HEK293 (cell line): ENCODE measurements around the gene TTC33.

ENCODE experiments used
- CTCF ChIA-PET: fragments of 350-600 bp; formaldehyde crosslinking; extraction: SDS; loops from one replicate; lab custom pipeline; 2021; ENCODE audit warnings: antibody characterized with exemption; lab: Yijun Ruan, JAX
- POLR2A ChIA-PET: fragments of 300-600 bp; formaldehyde crosslinking; extraction: SDS; loops from one replicate; lab custom pipeline; 2020; ENCODE audit warnings: antibody characterized with exemption, inconsistent platforms; lab: Yijun Ruan, JAX
- H3K27ac ChIP-seq: fragments of 200-500 bp; sonication (Bioruptor generic); 2 replicates; pipeline ENCODE4 v1.5.1; 2014; ENCODE audit warnings: low read depth, low read length, control low read depth, inconsistent platforms; ENCODE audit errors: extremely low read depth
- H3K36me3 ChIP-seq, 2 experiments: fragments of 200-500 bp in 1 of 2; sonication (Bioruptor generic) in 1 of 2; 1 replicate in 1 of 2; 2 replicates in 1 of 2; pipeline ENCODE4 v1.5.1; 2014 to 2017; ENCODE audit warnings: inconsistent platforms in 2 of 2, low read length in 2 of 2; ENCODE audit not compliant: control insufficient read depth in 2 of 2, insufficient read depth in 1 of 2
- H3K4me1 ChIP-seq: fragments of 200-500 bp; sonication (Bioruptor generic); 2 replicates; pipeline ENCODE4 v1.5.1; 2014; ENCODE audit warnings: mild to moderate bottlenecking, low read length, inconsistent platforms; ENCODE audit not compliant: control insufficient read depth, insufficient read depth
- H3K4me3 ChIP-seq: 2 replicates; pipeline ENCODE4 v1.5.1; 2011; ENCODE audit warnings: low read depth, mild to moderate bottlenecking, control low read depth, low read length, moderate library complexity
- H3K9me3 ChIP-seq: fragments of 200-500 bp; sonication (Bioruptor generic); 2 replicates; pipeline ENCODE4 v1.5.1; 2014; ENCODE audit warnings: low read depth, low read length, inconsistent platforms; ENCODE audit not compliant: control insufficient read depth, insufficient read depth
- BCL11A ChIP-seq: fragments of 450-650 bp; formaldehyde crosslinking; IDR thresholded peaks from 2 replicates; pipeline ENCODE4 v1.5.1; 2016; ENCODE audit warnings: low read depth, missing biosample characterization, missing genetic modification characterization
- GLI2 ChIP-seq: fragments of 450-650 bp; formaldehyde crosslinking; IDR thresholded peaks from 2 replicates; pipeline ENCODE4; 2017; ENCODE audit warnings: missing biosample characterization, missing genetic modification characterization, low read depth, borderline replicate concordance
- OVOL3 ChIP-seq: fragments of 450-650 bp; formaldehyde crosslinking; IDR thresholded peaks from 2 replicates; pipeline ENCODE4 v1.5.1; 2016; ENCODE audit warnings: missing biosample characterization, missing genetic modification characterization
- SP2 ChIP-seq: fragments of 450-650 bp; formaldehyde crosslinking; IDR thresholded peaks from 2 replicates; pipeline ENCODE4 v1.5.1; 2016; ENCODE audit warnings: missing biosample characterization, missing genetic modification characterization
- ZNF169 ChIP-seq: fragments of 450-650 bp; formaldehyde crosslinking; IDR thresholded peaks from 2 replicates; pipeline ENCODE4 v1.5.1; 2016; ENCODE audit warnings: missing biosample characterization, missing genetic modification characterization
- ZNF221 ChIP-seq: fragments of 450-650 bp; formaldehyde crosslinking; IDR thresholded peaks from 2 replicates; pipeline ENCODE4 v1.5.1; 2017; ENCODE audit warnings: missing biosample characterization, missing genetic modification characterization, borderline replicate concordance
- ZNF292 ChIP-seq: fragments of 450-650 bp; formaldehyde crosslinking; IDR thresholded peaks from 2 replicates; pipeline ENCODE4 v1.5.1; 2016; ENCODE audit warnings: low read depth, missing biosample characterization, missing genetic modification characterization, borderline replicate concordance
- ZNF501 ChIP-seq: fragments of 450-650 bp; formaldehyde crosslinking; IDR thresholded peaks from 2 replicates; pipeline ENCODE4 v1.5.1; 2016; ENCODE audit warnings: missing biosample characterization, missing genetic modification characterization
- ZNF623 ChIP-seq: fragments of 450-650 bp; formaldehyde crosslinking; IDR thresholded peaks from 2 replicates; pipeline ENCODE4 v1.5.1; 2016; ENCODE audit warnings: missing biosample characterization, missing genetic modification characterization
- ZNF629 ChIP-seq: fragments of 450-650 bp; formaldehyde crosslinking; IDR thresholded peaks from 2 replicates; pipeline ENCODE4 v1.5.1; 2017; ENCODE audit warnings: missing biosample characterization, missing genetic modification characterization
- ZNF791 ChIP-seq: fragments of 450-650 bp; formaldehyde crosslinking; IDR thresholded peaks from 2 replicates; pipeline ENCODE4 v1.5.1; 2016; ENCODE audit warnings: missing biosample characterization, missing genetic modification characterization
- ZNF830 ChIP-seq: fragments of 450-650 bp; IDR thresholded peaks from 2 replicates; pipeline ENCODE4 v1.5.0; 2018; ENCODE audit warnings: missing biosample characterization, missing genetic modification characterization, low read depth, mild to moderate bottlenecking, moderate library complexity
- TF ChIP-seq, protein P1 (sequence below): fragments of 450-650 bp; formaldehyde crosslinking; IDR thresholded peaks from 2 replicates; pipeline ENCODE4 v1.5.1; 2016; ENCODE audit warnings: missing biosample characterization, missing genetic modification characterization
- TF ChIP-seq, protein P2 (sequence below): fragments of 450-650 bp; IDR thresholded peaks from 2 replicates; pipeline ENCODE4 v1.5.1; 2018; ENCODE audit warnings: missing biosample characterization, mild to moderate bottlenecking, missing genetic modification characterization
- TF ChIP-seq, protein P3 (sequence below): IDR thresholded peaks from 2 replicates; pipeline ENCODE4 v1.6.1; 2011; ENCODE audit warnings: mild to moderate bottlenecking, low read depth, low read length, borderline replicate concordance
- TF ChIP-seq, protein P4 (sequence below): fragments of 450-650 bp; formaldehyde crosslinking; IDR thresholded peaks from 2 replicates; pipeline ENCODE4 v1.5.1; 2016; ENCODE audit warnings: missing biosample characterization, missing genetic modification characterization

Gene TTC33

DNA sequence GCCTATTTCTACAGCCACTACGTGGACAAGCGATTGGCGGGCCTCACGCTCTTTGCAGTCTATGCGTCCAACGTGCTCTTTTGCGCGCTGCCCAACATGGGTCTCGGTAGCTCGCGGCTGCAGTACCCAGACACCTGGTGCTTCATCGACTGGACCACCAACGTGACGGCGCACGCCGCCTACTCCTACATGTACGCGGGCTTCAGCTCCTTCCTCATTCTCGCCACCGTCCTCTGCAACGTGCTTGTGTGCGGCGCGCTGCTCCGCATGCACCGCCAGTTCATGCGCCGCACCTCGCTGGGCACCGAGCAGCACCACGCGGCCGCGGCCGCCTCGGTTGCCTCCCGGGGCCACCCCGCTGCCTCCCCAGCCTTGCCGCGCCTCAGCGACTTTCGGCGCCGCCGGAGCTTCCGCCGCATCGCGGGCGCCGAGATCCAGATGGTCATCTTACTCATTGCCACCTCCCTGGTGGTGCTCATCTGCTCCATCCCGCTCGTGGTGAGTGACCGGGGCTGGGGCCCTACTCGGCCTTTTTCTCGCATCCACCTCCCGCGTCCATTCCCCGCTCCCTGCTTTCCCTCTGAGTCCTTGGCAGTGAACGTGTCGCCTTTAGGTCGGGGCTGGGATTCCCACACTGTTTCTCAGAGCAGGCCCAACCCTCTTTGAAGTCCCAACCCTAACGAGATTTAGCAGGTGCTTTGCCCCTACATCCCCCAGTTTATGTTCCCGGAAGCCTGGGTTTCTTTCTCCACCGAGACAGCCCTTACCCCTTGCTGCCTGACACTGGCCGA is 74.2 kb downstream of the TTC33 start:
- H3K9me3 ChIP-seq = no peaks in the 10 kb centered on the region
- POLR2A ChIA-PET = interaction anchor here (1.1 kb wide), 1 partner anchor 271 kb away, joined by 3 read pairs; no protein-coding TSS in a partner anchor
- H3K4me3 ChIP-seq = peak overlapping the region; percentile 86
- CTCF ChIA-PET = no interaction called here
- H3K36me3 ChIP-seq = peaks cover 0 to 12% of the 10 kb centered on the region in 2 experiments; a peak in 1 of 3 replicates
- TF ChIP-seq, protein P1, sequence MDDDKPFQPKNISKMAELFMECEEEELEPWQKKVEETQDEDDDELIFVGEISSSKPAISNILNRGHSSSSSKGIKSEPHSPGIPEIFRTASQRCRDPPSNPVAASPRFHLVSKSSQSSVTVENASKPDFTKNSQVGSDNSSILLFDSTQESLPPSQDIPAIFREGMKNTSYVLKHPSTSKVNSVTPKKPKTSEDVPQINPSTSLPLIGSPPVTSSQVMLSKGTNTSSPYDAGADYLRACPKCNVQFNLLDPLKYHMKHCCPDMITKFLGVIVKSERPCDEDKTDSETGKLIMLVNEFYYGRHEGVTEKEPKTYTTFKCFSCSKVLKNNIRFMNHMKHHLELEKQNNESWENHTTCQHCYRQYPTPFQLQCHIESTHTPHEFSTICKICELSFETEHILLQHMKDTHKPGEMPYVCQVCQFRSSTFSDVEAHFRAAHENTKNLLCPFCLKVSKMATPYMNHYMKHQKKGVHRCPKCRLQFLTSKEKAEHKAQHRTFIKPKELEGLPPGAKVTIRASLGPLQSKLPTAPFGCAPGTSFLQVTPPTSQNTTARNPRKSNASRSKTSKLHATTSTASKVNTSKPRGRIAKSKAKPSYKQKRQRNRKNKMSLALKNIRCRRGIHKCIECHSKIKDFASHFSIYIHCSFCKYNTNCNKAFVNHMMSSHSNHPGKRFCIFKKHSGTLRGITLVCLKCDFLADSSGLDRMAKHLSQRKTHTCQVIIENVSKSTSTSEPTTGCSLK (tag by site-specific recombination) = no peak
- no peak for TF ChIP-seq OVOL3 (tag by site-specific recombination)
- no peak for TF ChIP-seq ZNF830
- no peak for TF ChIP-seq GLI2 (tag by site-specific recombination)
- no peak for TF ChIP-seq ZNF292 (tag by site-specific recombination)
- TF ChIP-seq, protein P2, sequence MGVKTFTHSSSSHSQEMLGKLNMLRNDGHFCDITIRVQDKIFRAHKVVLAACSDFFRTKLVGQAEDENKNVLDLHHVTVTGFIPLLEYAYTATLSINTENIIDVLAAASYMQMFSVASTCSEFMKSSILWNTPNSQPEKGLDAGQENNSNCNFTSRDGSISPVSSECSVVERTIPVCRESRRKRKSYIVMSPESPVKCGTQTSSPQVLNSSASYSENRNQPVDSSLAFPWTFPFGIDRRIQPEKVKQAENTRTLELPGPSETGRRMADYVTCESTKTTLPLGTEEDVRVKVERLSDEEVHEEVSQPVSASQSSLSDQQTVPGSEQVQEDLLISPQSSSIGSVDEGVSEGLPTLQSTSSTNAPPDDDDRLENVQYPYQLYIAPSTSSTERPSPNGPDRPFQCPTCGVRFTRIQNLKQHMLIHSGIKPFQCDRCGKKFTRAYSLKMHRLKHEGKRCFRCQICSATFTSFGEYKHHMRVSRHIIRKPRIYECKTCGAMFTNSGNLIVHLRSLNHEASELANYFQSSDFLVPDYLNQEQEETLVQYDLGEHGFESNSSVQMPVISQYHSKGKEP (tag by site-specific recombination) = no peak
- no peak for TF ChIP-seq ZNF791 (tag by site-specific recombination)
- TF ChIP-seq SP2 (tag by site-specific recombination) = no peak
- no peak for TF ChIP-seq ZNF501
- TF ChIP-seq, protein P3, sequence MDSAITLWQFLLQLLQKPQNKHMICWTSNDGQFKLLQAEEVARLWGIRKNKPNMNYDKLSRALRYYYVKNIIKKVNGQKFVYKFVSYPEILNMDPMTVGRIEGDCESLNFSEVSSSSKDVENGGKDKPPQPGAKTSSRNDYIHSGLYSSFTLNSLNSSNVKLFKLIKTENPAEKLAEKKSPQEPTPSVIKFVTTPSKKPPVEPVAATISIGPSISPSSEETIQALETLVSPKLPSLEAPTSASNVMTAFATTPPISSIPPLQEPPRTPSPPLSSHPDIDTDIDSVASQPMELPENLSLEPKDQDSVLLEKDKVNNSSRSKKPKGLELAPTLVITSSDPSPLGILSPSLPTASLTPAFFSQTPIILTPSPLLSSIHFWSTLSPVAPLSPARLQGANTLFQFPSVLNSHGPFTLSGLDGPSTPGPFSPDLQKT = no peak
- TF ChIP-seq ZNF629 (tag by site-specific recombination) = no peak
- TF ChIP-seq, protein P4, sequence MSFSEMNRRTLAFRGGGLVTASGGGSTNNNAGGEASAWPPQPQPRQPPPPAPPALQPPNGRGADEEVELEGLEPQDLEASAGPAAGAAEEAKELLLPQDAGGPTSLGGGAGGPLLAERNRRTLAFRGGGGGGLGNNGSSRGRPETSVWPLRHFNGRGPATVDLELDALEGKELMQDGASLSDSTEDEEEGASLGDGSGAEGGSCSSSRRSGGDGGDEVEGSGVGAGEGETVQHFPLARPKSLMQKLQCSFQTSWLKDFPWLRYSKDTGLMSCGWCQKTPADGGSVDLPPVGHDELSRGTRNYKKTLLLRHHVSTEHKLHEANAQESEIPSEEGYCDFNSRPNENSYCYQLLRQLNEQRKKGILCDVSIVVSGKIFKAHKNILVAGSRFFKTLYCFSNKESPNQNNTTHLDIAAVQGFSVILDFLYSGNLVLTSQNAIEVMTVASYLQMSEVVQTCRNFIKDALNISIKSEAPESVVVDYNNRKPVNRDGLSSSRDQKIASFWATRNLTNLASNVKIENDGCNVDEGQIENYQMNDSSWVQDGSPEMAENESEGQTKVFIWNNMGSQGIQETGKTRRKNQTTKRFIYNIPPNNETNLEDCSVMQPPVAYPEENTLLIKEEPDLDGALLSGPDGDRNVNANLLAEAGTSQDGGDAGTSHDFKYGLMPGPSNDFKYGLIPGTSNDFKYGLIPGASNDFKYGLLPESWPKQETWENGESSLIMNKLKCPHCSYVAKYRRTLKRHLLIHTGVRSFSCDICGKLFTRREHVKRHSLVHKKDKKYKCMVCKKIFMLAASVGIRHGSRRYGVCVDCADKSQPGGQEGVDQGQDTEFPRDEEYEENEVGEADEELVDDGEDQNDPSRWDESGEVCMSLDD (tag by site-specific recombination) = no peak
- TF ChIP-seq BCL11A (tag by site-specific recombination) = no peak
- no peak for TF ChIP-seq ZNF623
- TF ChIP-seq ZNF169 (tag by site-specific recombination) = no peak
- no peak for TF ChIP-seq ZNF221 (tag by site-specific recombination)
- peaks cover 31% of the 10 kb centered on the region for H3K4me1 ChIP-seq
- peak overlapping the region; percentile 28; the same call in 1 of the 2 replicates for H3K27ac ChIP-seq
